Loucy (cell line): Measurements from ENCODE around the gene OBI1.

Experiments used
- H2AFZ ChIP-seq: fragments of 200-600 bp; sonication (generic); 2 replicates; pipeline ENCODE4 v1.6.0; 2016; ENCODE audit warnings: antibody characterized with exemption, mild to moderate bottlenecking, low read length, moderate library complexity
- H3F3A ChIP-seq: fragments of 200-600 bp; 2 replicates; pipeline ENCODE4 v1.6.0; 2016; ENCODE audit warnings: antibody characterized with exemption, low read depth, mild to moderate bottlenecking
- H3K27me3 ChIP-seq: fragments of 200-600 bp; sonication (generic); 2 replicates; pipeline ENCODE4 v1.6.1; 2014; ENCODE audit warnings: low read length, mild to moderate bottlenecking; ENCODE audit not compliant: insufficient read depth, poor library complexity, severe bottlenecking
- H3K36me3 ChIP-seq: fragments of 200-600 bp; sonication (generic); 2 replicates; pipeline ENCODE4 v1.6.1; 2016; ENCODE audit warnings: low read length; ENCODE audit not compliant: insufficient read depth
- H3K4me1 ChIP-seq: fragments of 200-600 bp; sonication (generic); 2 replicates; pipeline ENCODE4 v1.5.1; 2014; ENCODE audit warnings: low read length, mild to moderate bottlenecking; ENCODE audit not compliant: insufficient read depth, poor library complexity, severe bottlenecking
- H3K4me2 ChIP-seq: fragments of 200-600 bp; sonication (generic); 2 replicates; pipeline ENCODE4 v1.6.0; 2014; ENCODE audit warnings: antibody characterized with exemption, low read length, low read depth, mild to moderate bottlenecking; ENCODE audit not compliant: poor library complexity, severe bottlenecking
- H3K4me3 ChIP-seq: fragments of 200-600 bp; sonication (generic); 2 replicates; pipeline ENCODE4 v1.5.1; 2014; ENCODE audit warnings: low read length, mild to moderate bottlenecking, mixed read lengths; ENCODE audit not compliant: poor library complexity, severe bottlenecking
- H3K79me2 ChIP-seq: fragments of 200-600 bp; sonication (generic); 2 replicates; pipeline ENCODE4 v1.6.1; 2014; ENCODE audit warnings: low read length; ENCODE audit not compliant: insufficient read depth
- H3K9ac ChIP-seq: fragments of 200-600 bp; sonication (generic); 2 replicates; pipeline ENCODE4 v1.6.0; 2014; ENCODE audit warnings: mild to moderate bottlenecking, low read depth, low read length, moderate library complexity; ENCODE audit not compliant: poor library complexity, severe bottlenecking
- H3K9me2 ChIP-seq: fragments of 200-600 bp; sonication (generic); replicated peaks from 2 replicates; pipeline ENCODE4 v1.6.1; 2016; ENCODE audit warnings: low read depth, low read length, mixed read lengths
- H3K9me3 ChIP-seq: fragments of 200-600 bp; sonication (generic); 2 replicates; pipeline ENCODE4 v1.6.1; 2014; ENCODE audit warnings: mild to moderate bottlenecking, antibody characterized with exemption, low read length, low read depth; ENCODE audit not compliant: insufficient read depth
- H4K20me1 ChIP-seq: fragments of 200-600 bp; sonication (generic); 2 replicates; pipeline ENCODE4 v1.6.0; 2014; ENCODE audit warnings: antibody characterized with exemption, low read length, mild to moderate bottlenecking; ENCODE audit not compliant: insufficient read depth, poor library complexity, severe bottlenecking
- CTCF ChIP-seq: fragments of 200-600 bp; sonication (generic); conservative IDR thresholded peaks from 2 replicates; pipeline ENCODE4 v1.5.1; 2014; ENCODE audit warnings: mild to moderate bottlenecking, antibody characterized with exemption, low read length
- EZH2phosphoT487 ChIP-seq: fragments of 200-600 bp; IDR thresholded peaks from 2 replicates; pipeline ENCODE4 v1.6.1; 2018; ENCODE audit warnings: antibody characterized with exemption, mild to moderate bottlenecking, moderate library complexity, borderline replicate concordance

OBI1 gene

GRCh38 chr13:78598116-78598781, 60.7 kb downstream of the OBI1 start:
- H3K36me3 ChIP-seq, result no peaks in the 10 kb centered on the region
- H3K4me1 ChIP-seq, result peaks cover 2% of the 10 kb centered on the region
- peaks cover 5% of the 10 kb centered on the region for H3K27me3 ChIP-seq
- no peaks in the 10 kb centered on the region for H4K20me1 ChIP-seq
- no peak overlapping the region for H3K4me3 ChIP-seq
- H3K79me2 ChIP-seq, result no peaks in the 10 kb centered on the region
- H2AFZ ChIP-seq, result no peak overlapping the region
- no peaks in the 10 kb centered on the region for H3K9me3 ChIP-seq
- no peaks in the 10 kb centered on the region for H3F3A ChIP-seq
- H3K4me2 ChIP-seq, result no peak overlapping the region
- TF ChIP-seq EZH2phosphoT487 (no peak), CTCF (peak; percentile 28)
- no peaks in the 10 kb centered on the region for H3K9me2 ChIP-seq
- H3K9ac ChIP-seq, result no peak overlapping the region

GRCh38 chr13:78597602-78597932, 61.4 kb downstream of the OBI1 start:
- H4K20me1 ChIP-seq, result no peaks in the 10 kb centered on the region
- TF ChIP-seq EZH2phosphoT487 (no peak), CTCF (no peak)
- no peaks in the 10 kb centered on the region for H3K79me2 ChIP-seq
- no peak overlapping the region for H3K4me2 ChIP-seq
- no peaks in the 10 kb centered on the region for H3K9me2 ChIP-seq
- no peaks in the 10 kb centered on the region for H3K9me3 ChIP-seq
- no peak overlapping the region for H3K9ac ChIP-seq
- peaks cover 5% of the 10 kb centered on the region for H3K27me3 ChIP-seq
- H2AFZ ChIP-seq, result no peak overlapping the region
- H3F3A ChIP-seq, result no peaks in the 10 kb centered on the region
- peaks cover 2% of the 10 kb centered on the region for H3K4me1 ChIP-seq
- no peaks in the 10 kb centered on the region for H3K36me3 ChIP-seq
- H3K4me3 ChIP-seq, result no peak overlapping the region

- TF ChIP-seq CTCF (no peak), EZH2phosphoT487 (no peak)
- Histone ChIP-seq H3K9me2 (no peaks in the 10 kb centered on the region), H3F3A (no peaks in the 10 kb centered on the region), H2AFZ (no peak overlapping the region), H3K79me2 (no peaks in the 10 kb centered on the region), H3K4me2 (no peak overlapping the region), H4K20me1 (no peaks in the 10 kb centered on the region), H3K9me3 (no peaks in the 10 kb centered on the region), H3K9ac (no peak overlapping the region), H3K4me1 (peaks cover 2% of the 10 kb centered on the region), H3K36me3 (no peaks in the 10 kb centered on the region), H3K4me3 (no peak overlapping the region), H3K27me3 (peaks cover 5% of the 10 kb centered on the region)
These were observed 62.0 kb downstream of the OBI1 start for GRCh38 chr13:78596736-78597601.
